GM18909 (cell line): ENCODE data around the gene COL24A1.

ENCODE experiments used
- ATAC-seq: cut with Tn5 transposase; IDR thresholded peaks from one replicate; pipeline ENCODE4 v1.9.1; 2021; ENCODE audit warnings: mild to moderate bottlenecking; ENCODE audit not compliant: unreplicated experiment, poor library complexity

The COL24A1 gene

DNA sequence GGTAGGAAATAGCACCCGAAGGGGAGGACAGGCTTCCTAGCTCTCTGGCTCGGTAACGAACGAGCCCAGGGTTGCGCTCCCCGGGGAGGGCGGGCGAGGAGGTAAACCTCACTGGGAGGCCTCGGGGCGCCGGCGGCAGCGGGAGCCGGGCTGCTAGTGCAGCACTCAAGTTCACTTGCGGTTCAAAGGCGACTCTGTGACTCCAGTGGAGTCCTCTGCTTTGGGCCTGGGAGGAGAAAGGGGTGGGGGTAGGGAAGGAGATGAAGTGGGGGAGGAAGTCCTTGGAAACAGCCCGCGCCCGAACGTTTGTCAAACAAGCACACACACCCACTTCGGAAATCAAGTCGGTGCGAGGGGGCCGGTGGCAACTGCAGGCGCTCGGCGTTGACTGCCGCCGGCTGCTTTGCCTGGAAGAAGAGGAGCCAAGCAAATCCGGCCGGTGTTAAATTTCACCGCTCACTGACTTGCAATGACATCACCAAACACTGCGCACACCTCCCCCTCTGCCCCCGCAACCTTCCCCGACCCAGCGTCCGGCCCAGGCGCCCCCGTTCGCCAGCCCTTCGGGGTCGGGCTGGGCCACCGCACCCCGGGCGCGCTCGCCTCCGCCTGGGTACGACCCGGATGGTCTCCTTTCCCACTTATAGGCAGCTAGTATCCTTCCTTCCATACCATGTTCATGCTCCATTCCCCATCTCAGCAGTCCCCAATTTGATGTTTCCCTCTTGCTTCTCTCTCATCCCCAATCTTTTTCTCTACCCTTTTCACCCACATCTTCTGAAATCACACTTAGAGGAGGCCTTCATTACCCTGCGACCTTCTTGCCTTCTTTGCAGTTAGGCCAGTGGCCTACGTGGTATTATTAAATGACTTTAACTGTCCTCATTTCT, at the start of gene COL24A1:
COL24A1 (minus strand) TSS at position 207 of the 890 bp plus-strand sequence. CDS start 376 bp downstream, outside the sequence.
- no peak for ATAC-seq

DNA sequence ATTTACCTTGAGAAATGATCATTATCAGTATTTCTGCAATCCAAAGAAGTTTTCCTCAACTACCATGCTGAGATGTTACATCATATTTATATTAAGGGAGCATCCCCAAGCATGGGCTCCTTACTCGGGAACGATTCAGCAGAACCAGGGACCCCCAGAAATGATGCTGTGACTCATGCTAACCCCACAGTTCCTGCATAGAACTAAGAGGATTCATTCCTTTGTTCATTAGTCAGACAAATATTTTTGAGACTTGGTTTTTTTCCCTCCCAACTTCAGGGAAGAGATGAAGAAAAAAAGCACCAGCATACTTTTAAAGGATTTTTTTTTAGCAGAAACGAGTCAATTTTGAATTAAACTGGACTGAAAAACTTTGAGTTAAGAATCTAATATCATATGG, 49.2 kb upstream of the COL24A1 start:
- ATAC-seq = no peak

DNA sequence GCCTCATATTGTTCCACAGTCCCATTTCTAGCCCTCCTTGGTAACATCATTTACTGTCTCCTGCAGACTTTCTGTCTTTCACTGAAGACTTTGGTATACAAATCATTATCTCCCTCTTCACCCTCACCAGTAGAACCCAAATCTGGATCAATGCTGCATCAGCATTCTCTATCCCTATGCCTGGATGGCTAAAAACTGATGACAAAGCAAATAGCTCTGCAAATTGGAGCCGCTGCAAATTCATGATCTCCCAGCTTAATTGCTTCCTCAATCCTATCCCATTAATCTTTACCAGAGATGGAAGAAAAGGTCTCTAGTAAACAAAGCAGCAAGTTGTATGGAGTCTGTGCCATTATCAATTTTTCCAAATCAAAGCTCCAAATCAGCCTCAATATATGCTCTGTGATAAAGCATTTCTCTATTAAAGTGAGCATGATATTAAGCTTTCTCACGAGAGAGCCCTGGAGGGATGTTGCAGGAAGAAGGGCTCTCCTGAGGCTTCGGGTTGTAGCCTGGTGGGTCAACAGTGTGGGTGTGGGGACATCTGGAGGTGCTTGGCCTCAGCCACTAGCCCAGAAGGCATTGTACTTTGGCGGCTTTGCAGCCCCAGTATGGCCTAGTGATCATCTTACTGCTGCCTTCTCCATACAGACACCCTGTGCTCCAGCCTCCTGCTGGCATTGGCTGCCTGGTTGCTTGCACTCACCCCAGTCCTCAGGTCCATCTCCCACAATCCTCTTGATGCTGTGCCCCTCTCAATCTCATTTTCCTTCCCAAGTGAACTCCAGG, 46.2 kb upstream of the COL24A1 start:
- ATAC-seq = no peak

DNA sequence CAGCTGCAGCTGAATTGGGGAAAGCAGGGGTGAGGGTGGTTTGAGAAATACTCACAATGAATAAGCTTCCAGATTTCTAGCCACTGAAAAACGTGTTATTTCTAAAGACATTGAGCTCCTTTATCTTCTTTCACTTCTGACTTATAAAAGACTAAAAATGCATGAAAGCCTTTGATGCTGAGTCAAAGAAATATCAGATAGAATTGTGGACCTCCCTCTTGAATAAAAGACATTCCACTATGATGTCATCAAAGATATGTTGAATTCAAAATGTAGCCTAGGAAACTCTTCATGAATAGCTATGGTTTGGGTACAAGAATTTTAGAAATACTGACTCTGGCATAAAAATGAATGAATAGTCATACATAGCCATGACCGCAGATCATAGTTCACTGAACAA, 44.7 kb upstream of the COL24A1 start:
- no peak for ATAC-seq

DNA sequence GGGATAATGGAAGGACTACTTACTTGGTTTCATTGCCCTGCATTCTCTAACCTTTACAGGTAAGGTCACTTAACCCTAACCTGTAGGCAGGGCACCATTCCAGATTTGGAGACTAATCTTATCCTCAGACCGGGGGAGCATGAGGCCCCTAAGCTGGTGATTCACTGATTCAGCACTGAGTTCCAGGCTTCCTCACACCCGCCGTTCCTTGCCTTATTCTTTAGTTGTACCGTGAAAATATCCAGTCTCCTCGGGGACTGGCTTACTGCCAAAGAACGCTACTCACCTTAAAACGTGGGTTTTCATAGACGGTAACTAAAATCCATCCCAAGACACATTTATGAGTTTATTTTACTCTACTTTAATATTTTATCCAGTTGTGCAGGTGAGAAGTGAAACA, 44.3 kb upstream of the COL24A1 start:
- ATAC-seq = no peak

DNA sequence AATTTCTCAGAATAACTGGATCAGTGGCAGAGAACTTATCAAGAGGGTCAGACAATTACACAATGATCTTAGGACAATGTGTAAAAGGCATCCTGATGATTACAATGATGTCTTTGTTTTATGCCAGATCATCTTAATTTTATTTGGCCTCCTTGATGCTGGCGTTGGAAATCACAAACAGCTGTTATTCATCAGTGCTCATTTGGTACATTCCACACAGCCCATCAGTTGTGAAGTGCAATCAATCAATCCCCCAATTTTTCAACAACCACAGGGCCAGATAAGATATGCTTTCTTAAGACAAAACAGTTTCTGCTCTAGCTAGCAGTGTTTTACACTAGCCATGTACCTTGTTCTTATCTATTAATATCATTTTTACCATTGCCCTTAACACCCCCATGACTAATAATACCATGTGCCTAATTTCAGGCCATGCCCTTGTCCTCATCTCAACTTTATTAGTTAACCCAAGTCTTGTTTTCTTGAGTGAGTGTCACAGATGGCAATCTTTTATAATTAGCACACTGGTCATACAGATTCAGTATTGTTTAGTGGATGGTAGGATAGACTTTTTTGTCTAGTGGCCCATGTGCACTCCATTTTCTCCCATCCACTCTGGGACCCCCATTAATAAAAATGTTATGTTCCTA, 40.8 kb upstream of the COL24A1 start:
- ATAC-seq = no peak

DNA sequence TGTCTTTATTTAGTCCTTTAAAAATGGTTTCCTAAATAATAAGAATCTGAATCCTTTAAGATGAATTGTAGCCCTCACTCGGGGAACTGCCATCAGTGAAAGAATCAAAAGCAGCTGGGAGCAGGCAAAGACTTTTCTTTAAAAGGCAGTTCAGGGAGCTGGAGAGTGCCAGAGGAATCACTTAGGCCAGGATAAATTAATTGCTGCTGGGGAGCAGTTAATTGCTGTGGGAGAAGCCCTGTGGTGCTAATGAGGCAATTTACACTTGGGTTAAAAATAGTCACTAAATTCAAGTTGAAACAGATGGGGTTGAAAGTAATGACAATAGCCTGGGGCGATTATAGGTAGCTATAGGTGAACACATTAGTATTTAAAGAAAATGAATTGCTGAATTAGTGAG, 38.7 kb upstream of the COL24A1 start:
- no peak for ATAC-seq

DNA sequence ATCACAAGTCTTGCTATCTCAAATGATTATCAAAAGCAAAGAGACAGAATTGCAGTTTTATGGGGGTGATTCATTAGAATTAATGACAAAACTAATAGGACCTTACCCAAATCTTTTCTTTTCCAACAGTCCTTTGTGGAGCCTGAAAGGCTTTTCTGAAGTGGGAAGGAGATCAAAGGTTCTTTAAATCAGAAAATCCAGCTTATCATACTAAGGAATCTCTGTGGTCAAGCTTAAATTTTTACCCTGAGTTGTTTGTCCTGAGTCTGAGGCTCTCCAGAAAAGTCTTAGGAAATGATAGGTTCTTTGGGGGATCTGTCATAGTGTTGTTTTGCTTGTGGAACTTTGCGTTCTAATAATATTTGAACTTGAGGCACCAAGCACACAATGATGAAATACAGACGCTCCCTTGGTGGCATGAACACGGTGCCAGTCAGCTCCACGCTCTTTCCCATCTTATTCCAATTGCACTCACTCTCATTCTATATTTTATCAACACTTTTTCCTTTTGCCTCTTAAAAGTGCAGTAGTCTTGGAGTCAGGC, 38.0 kb upstream of the COL24A1 start:
- no peak for ATAC-seq

DNA sequence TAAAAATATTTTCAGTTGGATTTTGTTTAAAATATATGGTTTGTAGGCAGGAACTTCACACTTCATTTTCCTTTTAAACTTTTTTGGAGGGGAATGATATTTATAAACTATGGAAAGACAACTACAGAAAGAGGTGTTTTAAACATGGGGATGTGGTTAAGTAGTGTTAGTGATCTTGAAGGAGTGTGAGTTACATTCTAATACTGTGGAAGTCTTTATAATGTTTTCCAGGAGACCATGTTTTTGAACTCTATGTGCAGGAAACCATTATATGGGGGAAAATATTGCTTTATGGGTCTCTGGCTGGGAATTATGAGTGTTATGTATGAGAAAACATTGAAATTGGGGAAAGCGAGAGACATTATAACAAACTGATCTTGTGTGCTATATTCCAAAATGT, 35.8 kb upstream of the COL24A1 start:
- ATAC-seq = no peak

DNA sequence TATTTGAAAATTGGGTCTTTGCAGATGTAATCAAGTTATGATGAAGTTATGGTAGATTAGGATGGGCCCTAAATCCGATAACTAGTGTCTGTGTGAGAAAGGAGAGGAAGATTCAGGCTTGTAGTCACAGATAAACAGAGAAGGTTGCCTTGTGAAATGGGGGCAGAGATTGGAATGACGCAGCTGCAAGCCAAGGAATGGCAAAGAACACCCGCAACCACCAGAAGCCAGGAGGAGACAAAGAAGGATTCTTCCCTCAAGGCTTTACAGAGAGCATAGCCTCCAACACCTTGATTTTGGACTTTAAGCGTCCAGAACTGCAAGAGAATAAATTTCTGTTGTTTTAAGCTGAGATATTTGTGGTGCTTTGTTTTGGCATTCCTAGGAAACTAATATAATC, 35.4 kb upstream of the COL24A1 start:
- ATAC-seq = no peak

DNA sequence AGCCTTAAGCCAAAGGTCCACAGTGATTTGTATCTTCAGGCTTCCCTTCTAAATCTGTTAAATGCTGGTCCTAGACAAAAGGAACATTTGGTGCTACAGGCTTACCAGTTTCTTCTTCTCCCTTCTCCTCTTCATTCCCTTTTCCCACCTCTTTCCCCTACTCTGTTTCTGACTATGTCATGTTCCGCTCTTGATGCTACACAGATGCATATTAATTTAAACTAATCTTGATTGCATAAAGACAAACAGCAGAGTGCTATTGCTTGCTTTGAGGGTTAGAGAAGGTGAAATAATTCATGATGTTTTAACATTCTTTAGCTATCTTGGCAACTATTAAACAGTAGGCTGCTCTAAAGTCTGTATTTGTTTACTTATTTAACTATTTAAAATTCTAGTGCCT, 34.3 kb upstream of the COL24A1 start:
- no peak for ATAC-seq

DNA sequence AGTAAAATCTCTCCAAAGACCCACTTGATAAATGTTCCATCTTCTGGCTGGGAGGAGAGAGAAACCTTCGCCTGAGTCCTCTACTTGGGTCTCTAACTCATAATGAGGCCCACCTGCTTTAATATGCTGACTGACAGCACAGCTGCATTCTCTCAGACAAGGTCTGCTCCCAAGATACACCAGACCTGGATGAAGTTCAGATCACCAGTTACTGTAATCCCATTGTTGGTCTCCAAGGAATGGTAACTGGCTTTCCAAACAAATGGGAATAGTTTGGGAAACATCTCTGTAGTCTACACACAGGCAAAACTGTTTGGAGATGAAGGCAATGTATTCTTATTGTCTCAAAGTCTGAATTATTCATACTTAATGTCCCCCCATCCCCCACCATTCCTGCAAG, 27.9 kb upstream of the COL24A1 start:
- no peak for ATAC-seq

DNA sequence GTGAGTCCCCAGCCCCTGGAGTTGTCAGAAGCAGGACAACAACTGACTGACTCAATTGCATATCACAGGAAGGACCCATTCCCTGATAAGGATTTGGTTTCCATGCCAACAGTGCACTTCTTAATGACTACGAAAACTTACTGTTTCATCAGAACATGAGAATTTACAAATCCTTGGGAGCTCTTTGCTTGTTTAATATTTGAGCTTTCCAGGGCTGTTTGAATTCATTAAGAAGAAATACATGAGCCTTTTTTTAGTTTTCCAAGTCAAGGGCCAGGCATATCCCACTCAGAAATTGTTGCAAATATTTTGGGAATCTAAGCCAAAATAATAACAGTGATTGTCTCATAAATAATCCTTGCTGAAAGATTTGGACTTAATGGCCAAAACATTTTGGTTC, 27.2 kb upstream of the COL24A1 start:
- no peak for ATAC-seq

DNA sequence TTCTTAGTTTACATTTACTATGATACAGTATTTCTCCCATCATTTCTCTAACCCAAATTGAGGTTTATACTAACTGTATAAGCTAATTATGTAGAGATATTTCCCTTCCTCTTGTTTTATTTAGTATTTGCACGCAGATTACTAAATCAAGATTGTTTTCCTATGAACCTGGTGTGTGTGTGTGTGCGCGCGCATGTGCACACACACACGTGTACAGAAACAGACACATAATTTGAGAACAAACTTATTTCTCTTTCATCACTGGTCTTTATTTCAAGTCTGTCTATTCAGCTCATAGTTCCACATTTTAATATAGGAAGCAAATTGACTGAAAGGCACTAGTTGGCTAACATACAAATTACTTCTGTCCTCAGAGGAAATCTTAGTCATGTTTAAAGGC, 19.7 kb upstream of the COL24A1 start:
- ATAC-seq = no peak

DNA sequence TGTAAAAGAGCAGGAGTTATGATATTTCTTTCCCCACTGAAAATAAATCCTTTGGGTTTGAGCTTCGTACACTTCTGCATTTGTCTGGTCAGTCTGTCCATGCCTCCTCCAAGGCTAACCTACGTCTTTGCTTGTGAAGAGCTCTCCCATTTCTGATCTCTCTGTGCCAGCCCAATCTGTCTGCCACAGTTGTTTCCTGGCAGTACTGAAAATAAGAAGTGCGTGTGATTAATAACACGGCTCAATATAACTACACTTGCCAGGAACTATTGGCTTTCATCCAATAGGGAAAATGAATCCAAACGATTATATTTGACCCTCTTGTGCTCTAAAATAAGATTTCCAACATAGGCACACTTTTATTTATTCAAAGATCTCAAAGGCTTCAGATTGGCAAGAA, 19.2 kb upstream of the COL24A1 start:
- no peak for ATAC-seq

DNA sequence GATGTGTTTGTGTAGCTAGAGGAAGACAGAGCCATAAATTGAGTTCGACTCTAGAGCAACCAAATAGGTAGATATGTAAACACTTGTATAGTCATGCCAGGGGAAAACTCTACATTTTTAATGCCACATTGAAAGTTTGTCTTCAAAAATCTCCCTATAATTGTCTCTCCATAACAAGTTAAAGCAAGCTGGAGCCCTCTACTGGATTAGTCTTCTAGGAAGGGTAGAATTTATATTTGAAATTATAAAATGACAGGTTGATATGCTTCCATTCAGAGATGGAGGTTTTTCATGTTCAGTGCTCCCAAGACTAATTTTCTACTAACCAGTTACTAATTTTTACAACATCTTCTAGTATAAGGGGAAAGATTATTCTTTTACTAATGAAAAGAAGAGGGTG, 13.1 kb upstream of the COL24A1 start:
- no peak for ATAC-seq

DNA sequence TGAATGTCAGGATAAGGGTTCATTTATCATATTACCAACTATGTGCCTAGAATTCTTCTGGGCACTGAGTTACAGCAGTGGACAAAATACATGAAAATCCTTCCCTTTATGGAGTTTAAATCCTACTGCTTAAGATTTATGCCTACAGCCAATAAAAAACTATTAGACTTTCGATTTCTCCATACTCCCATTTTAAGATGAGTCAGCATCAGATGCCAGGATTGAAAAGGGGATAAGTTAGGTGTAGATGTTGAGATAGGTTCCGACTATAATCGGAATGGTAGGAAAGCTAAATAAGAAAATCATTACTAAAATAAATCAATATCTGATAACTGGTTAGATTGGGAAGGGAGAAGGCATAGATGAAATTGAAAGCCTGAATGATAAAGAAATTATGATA, 3.2 kb upstream of the COL24A1 start:
- ATAC-seq = no peak

DNA sequence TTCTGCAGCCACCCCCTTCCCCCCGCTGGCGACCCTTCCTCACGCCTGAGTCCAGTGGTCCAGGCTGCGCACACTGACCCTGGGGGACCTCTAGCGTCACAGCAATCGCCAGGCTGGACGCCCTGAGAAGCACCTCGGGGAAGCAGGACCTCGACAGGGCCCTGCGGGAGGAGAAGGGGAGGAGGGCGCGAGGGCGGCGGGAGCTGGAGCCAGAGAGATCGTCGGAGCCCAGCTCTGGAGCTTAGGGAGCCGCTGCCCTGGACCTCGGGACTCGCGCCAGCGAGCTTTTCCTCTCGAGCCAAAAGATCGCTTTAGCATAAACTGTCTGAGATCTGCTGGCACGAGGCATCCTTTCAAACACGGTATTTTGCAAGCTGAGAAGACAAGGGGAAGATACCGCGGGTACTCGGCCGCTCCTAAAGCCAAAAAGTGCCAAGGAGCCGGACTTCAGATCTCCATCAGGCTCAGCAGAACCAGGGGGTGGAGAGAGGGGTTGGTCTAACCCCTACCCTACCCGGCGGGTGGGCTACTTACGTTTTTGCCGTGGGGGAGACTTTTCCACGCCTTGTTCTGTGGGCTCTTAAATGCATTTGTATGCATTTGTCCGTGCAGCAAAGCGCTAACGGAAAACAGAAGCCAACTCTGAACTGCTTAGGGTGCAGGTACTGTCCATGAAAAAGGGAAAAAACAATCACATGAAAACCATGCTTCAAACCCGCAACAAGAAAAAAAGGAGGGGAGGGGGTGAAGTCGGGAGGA, 586 bp downstream of the COL24A1 start:
- ATAC-seq = no peak

DNA sequence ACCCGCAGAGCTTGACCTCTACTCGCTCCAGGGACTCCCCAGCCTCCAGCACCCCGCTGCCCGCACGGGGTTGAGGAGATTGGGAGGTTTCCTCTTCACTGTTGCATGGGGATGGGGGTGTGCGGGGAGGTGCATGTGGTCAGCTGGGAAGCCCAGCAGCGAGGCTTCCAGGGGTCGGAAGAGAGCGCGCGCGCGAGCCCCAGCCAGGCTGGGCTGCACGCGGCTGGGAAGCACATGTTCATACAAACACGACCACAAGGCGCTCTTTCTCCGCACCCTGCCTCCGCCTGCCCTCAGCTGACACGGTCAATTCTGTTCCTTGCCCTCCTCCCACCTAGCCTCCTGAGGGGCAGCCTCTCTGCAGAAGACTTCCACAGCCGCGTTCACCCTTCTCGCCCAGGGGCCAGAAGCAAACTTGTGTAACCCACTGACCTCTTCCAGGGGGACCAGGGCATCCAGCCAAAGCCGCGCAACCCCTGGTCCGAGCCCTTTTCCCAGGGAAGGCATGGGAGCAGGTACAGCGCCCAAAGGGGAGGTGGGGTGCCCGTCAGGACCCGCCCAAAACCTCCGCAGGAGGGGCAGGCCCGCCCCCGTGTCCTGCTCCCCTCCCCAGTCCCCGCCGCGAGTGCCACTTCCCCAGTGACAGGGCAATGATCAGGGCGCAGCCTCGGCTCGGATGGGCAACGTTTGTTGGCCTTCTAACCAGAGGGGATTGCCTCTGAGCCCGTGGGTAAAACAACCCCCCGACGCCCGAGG, 1.3 kb downstream of the COL24A1 start:
- no peak for ATAC-seq
